ENCODE measurements around the gene ZNF536. TPM values are rescaled to one million over a fixed set of nuclear protein-coding genes. Genes with fewer than 3 reads are reported as not detected.
"Not testable (repeated sequence)": the region's sequence is repeated elsewhere in the genome, so short reads cannot be mapped to it uniquely, and the experiment has no call there.

ZNF536 gene
- total and polyA plus RNA-seq, 2 donors (not counting 1 experiment from before 2014, with no cell fraction given), result not detected

- CTCF ChIA-PET, result no interaction called here
- Mint-ChIP-seq H3K9me3 (ENCODE audit: insufficient read depth) (no peaks in the 10 kb centered on the region), H3K4me3 (no peak overlapping the region), H3K27me3 (peaks cover 4% of the 10 kb centered on the region), H3K27ac (no peak overlapping the region), H3K4me1 (no peaks in the 10 kb centered on the region)
- Histone ChIP-seq H3K9me3 (ENCODE audit: control extremely low read depth in 1 of 3, control insufficient read depth in 2 of 3, insufficient read depth in 1 of 3, low read length in 2 of 3) (no peaks in the 10 kb centered on the region), H2AFZ (ENCODE audit: insufficient read depth, low read depth, low read length, poor library complexity, severe bottlenecking) (no peak overlapping the region), H3K27me3 (replicated peaks in 1 of 4; ENCODE audit: control extremely low read depth in 1 of 4, control insufficient read depth in 3 of 4, insufficient read depth in 4 of 4, low read length in 3 of 4) (no peaks in the 10 kb centered on the region), H3K9ac (ENCODE audit: low read length) (no peak overlapping the region), H3K4me1 (ENCODE audit: control insufficient read depth in 2 of 2, insufficient read depth in 2 of 2, low read length in 2 of 2) (no peaks in the 10 kb centered on the region), H3K79me2 (ENCODE audit: control insufficient read depth, insufficient read depth, low read length) (no peaks in the 10 kb centered on the region), H3K36me3 (replicated peaks in 1 of 2; ENCODE audit: control extremely low read depth in 1 of 2, control insufficient read depth in 1 of 2, extremely low read depth in 1 of 2, insufficient read depth in 2 of 2, low read length in 1 of 2) (no peaks in the 10 kb centered on the region), H3K4me2 (replicated peaks; ENCODE audit: low read depth, low read length, poor library complexity, severe bottlenecking) (no peak overlapping the region), H4K20me1 (ENCODE audit: control insufficient read depth, insufficient read depth, low read length, poor library complexity, severe bottlenecking) (no peaks in the 10 kb centered on the region), H3K27ac (ENCODE audit: low read length in 2 of 2) (no peak overlapping the region), H3K4me3 (ENCODE audit: control extremely low read depth in 1 of 5, extremely low read depth in 1 of 5, insufficient read depth in 1 of 5, low read depth in 2 of 5, low read length in 4 of 5) (no peak overlapping the region)
- no peak for TF ChIP-seq CTCF (IDR thresholded peaks at IDR 0.05)
- TF ChIP-seq EZH2 (IDR thresholded peaks at IDR 0.05; ENCODE audit: borderline replicate concordance, insufficient read depth, low read depth, low read length, poor library complexity, severe bottlenecking), result no peak
- no peak for ATAC-seq (ENCODE audit: low read depth)
- POLR2A ChIA-PET, result no interaction called here
- WGBS (ENCODE audit: insufficient coverage), result 91% methylated on average over 2 of the region's 2 CpGs
- DNase-seq, result no peak
- intact Hi-C loops (cut with micrococcal nuclease), result no loop called here
These were observed 23.1 kb downstream of the ZNF536 start for GRCh38 chr19:30395283-30395682.

- H3K4me3 Mint-ChIP-seq; H3K9me3 ChIP-seq (ENCODE audit: control extremely low read depth in 1 of 3, control insufficient read depth in 2 of 3, insufficient read depth in 1 of 3, low read length in 2 of 3); H3K4me1 ChIP-seq (ENCODE audit: control insufficient read depth in 2 of 2, insufficient read depth in 2 of 2, low read length in 2 of 2); H3K27ac ChIP-seq (ENCODE audit: low read length in 2 of 2); DNase-seq; H3K9ac ChIP-seq (ENCODE audit: low read length); H3K4me1 Mint-ChIP-seq; intact Hi-C loops (cut with micrococcal nuclease); H3K4me2 ChIP-seq (replicated peaks; ENCODE audit: low read depth, low read length, poor library complexity, severe bottlenecking); H3K4me3 ChIP-seq (ENCODE audit: control extremely low read depth in 1 of 5, extremely low read depth in 1 of 5, insufficient read depth in 1 of 5, low read depth in 2 of 5, low read length in 4 of 5); H3K27me3 ChIP-seq (replicated peaks in 1 of 4; ENCODE audit: control extremely low read depth in 1 of 4, control insufficient read depth in 3 of 4, insufficient read depth in 4 of 4, low read length in 3 of 4); H3K9me3 Mint-ChIP-seq (ENCODE audit: insufficient read depth); POLR2A ChIA-PET; CTCF ChIA-PET; H3K27me3 Mint-ChIP-seq; ATAC-seq (ENCODE audit: low read depth); H3K36me3 ChIP-seq (replicated peaks in 1 of 2; ENCODE audit: control extremely low read depth in 1 of 2, control insufficient read depth in 1 of 2, extremely low read depth in 1 of 2, insufficient read depth in 2 of 2, low read length in 1 of 2); H3K27ac Mint-ChIP-seq; H4K20me1 ChIP-seq (ENCODE audit: control insufficient read depth, insufficient read depth, low read length, poor library complexity, severe bottlenecking); H3K79me2 ChIP-seq (ENCODE audit: control insufficient read depth, insufficient read depth, low read length); H2AFZ ChIP-seq (ENCODE audit: insufficient read depth, low read depth, low read length, poor library complexity, severe bottlenecking): not testable (repeated sequence)
- no CpG with 5 or more reads among the region's 3 CpGs for WGBS (ENCODE audit: insufficient coverage)
These were observed 26.4 kb downstream of the ZNF536 start for GRCh38 chr19:30398539-30398938.

All from B cell (primary cell).